HS-5 (cell line): Measurements from ENCODE around the gene CGRRF1.

Experiments
- DNase-seq: peaks from one replicate; pipeline ENCODE4 v3.0.0-alpha.2; 2012; ENCODE audit warnings: low read depth

CGRRF1 gene

DNA sequence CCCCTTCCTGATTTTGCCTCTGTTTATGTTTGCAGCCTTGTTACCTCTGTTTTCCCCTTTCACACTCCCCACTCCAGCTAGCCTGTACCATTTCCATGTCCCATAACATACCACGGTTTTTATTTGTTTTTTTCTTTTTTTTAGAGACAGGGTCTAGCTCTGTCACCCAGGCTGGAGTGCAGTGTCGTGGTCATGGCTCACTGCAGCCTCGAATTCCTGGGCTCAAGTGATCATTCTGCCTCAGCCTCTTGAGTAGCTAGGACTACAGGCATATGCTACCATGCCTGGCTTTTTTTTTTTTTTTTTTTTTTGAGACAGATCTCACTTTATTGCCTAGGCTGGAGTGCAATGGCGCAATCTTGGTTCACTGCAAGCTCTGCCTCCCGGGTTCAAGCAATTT, 38.8 kb downstream of the CGRRF1 start:
- DNase-seq: no peak

DNA sequence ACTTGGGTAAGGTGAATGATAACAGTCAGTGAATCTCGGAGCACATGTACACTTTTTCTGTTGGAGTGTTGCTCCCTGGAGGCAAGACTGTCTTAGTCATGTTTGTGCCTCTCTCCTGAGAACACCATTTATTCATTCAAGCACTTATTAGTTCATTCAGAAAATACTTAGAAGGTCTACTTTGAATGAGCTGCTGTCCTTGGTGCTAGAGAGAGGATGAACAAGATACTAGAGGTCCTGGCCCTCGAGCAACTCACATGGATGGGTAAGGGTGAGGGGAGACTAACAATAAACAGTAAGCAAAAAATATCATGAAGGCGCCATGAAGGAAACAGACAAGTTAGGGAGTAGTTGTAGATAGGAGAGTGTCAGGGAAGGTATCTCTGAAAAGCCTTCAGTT, 40.2 kb downstream of the CGRRF1 start:
- no peak for DNase-seq

DNA sequence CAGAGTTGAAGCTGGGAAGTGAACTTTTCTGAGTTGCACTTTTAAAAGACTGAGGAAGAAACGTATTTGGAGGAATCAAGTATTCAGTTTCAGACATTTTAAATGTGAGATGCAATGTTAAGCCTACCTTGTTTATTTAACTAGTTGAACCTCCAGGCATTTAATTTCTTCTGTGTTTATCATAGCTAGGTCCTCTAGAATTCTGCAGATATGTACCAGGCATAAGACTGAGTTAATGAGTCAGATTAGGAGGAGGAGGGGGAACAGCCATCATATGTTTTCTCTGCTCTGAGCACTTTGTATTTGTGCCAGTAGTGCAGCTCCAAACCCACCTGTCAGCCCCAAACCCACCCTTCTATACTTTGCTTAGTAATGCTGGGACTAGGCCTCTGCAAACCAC, 40.8 kb downstream of the CGRRF1 start:
- no peak for DNase-seq

DNA sequence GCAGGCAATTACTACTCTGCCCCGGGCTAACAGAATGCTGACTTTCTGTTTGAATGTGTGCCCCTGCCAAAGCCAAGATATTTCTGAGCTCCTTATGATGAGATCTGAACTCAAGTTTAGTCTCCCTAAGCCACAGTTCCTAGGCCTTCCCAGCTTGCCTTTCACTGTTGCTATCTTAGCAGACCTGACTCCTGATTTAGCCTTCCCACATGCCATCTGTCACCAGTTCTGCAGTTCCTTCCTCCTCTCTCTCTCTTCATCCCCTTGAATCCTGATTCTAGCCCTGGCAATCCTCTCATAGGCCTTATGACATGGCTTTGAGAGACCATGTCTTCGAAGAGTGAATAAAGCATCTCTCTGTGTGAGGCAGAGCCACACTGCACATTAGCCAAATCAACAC, 44.7 kb downstream of the CGRRF1 start:
- DNase-seq: no peak

DNA sequence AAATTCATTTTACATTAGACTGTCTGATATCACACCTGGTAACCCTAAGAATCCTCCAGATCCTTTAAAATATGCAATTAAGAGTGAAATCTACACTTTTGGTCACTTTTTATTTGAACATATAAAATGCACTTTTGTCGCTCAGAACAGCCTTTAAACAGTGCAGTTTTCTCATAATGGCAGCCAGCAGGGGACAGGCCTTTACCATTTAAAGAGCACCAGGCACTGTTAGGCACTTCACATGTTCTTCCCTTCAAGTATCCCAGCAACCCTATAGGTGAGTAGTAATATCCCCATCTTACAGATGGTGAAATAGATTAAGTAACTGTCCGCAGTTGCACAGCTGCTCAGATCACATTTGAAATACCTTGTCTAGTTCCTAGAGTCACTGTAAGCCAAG, 45.9 kb downstream of the CGRRF1 start:
- DNase-seq: no peak

DNA sequence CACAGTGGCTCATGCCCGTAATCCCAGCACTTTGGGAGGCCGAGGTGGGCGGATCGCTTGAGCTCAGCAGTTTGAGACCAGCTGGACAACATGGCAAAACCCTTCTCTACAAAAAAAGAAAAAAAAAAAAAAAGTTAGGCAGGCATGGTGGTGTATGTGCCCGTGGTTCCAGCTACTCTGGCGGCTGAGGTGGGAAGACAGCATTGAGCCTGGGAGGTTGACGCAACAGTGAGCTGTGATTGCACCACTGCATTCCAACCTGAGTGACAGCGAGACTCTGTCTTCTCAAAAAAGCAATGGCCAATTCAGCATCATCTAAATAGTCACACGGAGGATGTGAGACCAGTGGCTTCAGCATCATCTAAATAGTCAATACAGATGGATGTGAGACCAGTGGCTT, 46.8 kb downstream of the CGRRF1 start:
- DNase-seq: no peak

DNA sequence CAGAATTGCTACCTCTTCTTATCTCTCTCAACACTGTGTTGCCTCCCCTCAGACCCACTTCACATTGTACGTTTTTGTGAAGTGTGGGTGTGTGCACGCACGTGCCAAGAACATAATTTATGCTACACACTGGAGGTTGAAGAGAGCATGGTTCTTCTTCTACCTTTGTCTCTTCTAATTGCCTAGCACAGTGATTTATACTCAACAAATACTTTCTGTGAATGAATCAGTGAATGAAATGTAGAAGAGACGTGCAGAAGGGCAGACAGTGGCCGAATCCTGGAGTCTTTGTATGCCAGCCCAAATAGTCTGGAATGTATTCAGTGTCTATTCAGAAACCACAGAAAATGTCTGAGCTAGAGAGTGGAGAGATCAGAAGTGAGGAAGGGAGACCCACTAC, 52.6 kb downstream of the CGRRF1 start:
- DNase-seq: no peak

DNA sequence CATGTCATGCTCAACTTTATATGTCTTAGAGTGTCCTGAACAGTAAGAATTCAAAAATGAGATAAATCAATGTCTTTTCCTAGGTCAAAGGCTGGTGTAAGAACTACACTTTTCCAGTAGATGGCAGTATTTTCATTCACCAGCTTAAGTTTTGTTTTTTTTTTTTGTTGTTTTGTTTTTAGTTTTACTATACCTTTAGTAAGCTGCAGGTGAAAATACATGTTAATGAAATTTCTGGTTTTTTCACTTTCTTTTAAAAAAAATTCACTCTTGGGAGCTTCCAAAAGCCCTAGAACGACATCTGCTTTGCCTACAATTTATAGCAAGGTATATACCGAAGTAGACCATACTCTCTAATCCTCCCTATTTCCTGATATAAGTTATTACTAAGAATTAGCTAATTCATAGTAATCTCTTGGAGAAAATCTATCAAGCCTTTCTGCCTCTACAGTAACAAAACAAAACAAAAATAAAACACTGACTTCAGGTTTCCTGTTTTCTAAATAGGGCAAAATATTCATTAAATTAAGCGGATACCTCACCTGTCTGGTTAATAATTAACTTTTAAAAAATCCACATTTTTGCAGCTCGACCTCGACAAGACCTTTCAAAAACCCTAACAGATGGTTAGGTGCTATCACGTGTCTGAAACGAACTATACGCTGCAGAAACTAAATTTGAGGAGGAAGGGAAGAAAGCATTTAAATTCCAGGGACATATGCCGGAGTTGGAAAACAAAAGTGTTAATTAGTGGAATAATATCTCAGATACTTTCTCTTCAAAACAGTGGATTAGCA, 54.6 kb downstream of the CGRRF1 start:
- DNase-seq: no peak

DNA sequence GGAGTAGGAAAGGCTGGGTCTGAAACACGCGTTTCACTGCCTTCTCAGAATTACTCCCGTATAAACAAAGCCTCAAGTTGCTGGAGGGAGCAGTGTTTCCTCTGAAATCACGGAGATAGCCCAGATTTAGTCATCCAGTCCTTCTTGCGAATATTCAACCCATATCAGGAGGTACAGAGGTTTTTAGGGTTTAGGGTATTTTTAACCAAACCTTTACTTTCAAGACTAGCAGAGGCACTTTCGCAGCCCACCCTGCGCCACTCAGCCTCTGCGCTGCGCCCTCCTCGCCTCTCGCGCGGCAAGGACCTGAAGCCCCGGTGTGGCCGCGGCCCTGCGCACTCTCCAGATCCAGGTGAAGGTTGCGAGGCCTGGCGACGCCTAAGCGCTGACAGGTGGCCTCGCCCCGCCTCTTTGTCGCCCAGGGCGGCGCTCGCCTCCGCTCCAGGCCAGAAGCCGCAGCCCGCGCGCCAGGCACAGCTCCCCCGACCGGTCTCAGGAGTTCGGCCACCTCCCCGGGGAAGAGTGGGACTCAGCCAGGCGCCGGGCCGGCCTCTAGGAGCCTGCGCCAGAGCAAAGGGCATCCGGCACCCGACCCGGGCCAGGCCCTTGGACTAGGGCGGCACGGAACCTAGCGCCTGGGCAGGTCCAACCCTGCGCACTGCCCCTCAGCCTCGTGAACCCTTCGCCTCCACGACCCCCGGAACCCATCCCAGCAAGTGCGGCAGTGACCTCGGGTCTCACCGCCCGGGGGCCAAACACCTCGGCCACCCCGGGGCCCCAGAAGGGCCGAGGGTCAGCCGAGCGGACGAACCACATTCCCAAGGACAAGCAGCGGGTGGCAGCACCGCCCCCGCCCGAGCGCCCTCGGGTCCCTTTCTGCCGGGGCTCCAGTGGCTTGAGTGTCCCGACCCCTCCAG, 55.4 kb downstream of the CGRRF1 start:
- DNase-seq: no peak

DNA sequence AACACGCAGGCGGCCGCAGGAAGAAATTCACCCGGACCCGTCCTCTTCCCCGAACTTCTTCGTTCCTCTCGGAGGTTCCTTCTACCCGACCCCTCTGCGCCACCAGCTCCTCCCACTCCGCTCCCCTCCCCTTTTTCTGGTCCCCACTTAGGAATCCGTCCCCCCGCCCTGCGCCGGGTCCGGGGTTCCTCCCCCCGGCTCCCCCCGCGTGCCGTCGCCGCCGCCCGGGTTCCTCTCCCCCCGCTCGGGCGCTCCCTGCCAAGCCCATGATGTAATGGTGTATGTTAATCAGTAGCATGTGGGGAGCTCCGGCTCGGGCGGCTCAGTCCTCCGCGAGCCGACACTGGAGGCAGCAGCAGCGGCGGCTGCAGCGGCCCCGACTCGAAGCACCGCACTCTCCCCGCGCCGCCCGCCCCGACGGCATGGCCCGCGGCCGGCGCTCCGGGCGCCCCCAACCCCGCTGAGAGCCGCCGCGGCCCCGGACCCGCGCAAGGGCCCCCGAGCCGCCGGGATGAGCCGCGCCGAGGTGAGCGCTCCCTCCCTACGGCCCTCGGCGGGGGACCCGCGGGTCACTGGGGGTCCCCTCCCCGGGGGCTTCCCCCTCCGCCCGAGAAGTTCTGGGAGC, 56.2 kb downstream of the CGRRF1 start:
- no peak for DNase-seq

DNA sequence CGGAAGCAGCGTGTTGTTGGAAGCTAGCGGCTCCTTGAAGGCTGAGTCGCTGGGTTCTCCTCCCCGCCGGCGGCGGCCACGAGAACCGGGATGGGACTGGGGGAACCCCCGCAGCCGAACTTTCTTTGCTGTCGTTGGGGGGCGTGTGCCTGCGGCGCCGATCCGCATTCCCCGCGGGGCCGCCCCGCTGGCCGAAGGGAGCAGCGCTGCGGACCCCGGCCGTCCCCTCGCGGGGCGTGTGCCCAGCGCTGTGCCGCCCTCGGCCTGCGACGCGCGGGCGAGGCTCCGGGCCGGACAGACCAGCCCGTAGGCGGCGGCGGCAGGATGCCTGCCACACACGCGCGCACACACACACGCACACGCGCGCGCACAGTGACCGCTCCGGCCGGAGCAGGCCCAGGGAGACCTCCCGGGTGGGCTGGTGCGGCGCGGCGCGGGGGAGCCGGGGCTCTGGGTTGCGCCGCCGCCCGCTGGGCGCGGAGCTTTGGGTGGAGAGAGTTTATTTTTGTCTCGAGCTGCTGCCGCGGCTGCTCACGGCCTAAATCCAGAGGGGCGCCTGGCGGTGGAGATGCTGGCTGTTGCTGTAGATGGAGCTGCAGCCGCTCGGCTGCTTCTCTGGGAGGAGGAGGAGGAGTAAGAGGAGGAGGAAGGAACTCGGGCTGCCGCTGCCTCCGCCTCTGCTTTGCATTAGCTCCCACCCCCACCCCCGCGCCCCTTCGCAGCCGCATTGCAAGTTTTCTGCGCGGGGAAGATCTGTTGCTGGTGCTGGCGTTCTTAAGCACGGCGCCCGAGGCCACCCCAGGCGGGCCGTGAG, 56.9 kb downstream of the CGRRF1 start, which contains the start of gene SAMD4A:
TSS of gene SAMD4A (plus strand) at position 719 of the 814 bp plus-strand sequence. CDS start 789 bp downstream, outside the sequence.
- DNase-seq: no peak

DNA sequence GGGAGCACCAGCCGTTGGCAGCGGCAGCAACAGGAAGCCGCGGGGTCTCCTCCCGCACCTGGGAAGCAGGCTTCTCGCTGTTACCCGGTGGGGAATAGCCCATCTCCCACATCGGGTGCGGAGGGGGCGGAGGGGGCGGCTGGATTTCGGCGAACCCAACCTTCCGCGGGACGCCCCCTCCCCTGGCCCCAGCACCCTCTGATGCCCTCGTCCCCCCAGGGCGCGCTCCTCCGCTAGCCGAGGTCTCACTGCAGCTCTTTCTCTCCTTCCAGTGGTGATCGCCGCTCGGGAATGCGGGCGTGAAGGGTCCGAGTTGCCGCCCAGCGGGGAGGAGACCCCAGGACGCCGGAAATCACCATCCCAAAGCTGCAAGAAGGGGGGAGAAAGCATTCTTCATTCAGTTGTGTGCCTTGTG, 57.5 kb downstream of the CGRRF1 start:
- no peak for DNase-seq

DNA sequence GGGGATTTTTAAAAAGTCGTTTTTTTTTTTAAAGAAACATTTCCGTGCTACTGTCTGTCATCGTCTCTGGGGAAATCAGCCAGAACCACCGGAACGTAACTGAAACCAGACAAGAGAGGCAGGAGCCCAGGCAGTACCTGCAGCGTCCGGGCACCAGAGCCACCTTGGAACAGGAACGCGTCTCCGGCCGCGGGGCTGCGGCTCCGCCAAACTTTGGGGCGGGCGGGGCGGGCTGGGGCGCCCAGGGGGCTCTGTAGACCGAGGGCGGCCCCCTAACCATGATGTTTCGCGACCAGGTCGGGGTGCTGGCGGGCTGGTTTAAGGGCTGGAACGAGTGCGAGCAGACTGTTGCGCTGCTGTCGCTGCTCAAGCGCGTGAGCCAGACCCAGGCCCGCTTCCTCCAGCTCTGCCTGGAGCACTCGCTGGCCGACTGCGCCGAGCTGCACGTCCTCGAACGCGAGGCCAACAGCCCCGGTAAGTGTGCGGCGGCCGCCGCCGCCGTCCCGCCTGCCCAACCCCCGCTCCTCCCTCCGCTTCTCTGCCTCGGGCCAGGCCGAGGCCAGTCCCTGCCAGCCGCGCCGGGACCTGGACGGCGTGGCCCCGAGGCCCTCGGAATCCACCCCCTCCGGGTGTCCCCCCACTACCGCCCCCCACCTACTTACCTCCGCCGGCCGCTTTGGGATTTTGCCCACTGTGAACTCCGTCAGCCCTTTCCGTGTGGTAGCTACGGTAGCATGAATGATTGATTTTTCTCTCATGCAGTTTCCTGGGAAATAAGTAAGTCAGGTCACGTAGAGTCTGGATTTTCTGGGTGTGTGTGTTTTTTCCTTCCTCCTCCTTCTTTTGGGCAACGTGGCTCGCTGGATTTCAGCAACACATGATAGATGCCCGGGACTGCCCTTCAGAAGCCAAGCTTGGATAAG, 58.2 kb downstream of the CGRRF1 start:
- DNase-seq: no peak

DNA sequence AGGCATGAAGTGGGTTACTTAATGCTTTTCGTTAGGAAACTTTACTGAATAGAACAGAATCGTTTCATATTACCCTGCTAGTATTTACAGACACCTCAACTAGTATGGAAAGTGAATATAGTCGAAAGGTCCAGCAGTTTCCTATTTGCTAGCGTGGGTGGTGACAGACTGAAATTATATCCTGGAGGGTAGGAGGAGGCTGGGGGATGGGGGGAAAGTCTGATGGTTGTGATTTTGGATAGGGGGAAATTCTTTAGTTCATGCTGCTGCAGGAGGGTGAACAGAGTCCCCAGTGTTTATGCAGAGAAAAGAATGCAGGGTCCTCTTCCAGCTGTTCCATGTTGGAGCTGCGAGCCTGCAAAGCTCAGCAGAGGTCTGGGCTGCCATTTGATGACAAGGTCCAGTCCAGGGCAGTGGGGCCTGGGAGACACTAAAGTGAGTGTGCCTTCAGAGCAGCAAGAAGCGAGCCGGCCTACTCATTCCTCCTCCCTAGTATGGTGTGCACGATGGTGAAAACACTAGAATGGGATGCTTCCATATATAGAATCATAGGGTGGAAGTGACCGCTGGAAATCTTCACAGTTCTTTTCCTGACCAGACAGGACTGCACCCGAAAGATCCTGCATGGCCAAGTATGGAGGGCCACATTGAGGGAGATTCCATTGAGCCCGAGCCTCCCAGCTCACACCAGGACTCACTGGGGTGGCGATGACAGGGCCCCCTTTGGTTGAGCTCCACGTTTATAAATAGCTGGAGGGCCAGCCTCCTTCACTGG, 59.3 kb downstream of the CGRRF1 start:
- DNase-seq: no peak

DNA sequence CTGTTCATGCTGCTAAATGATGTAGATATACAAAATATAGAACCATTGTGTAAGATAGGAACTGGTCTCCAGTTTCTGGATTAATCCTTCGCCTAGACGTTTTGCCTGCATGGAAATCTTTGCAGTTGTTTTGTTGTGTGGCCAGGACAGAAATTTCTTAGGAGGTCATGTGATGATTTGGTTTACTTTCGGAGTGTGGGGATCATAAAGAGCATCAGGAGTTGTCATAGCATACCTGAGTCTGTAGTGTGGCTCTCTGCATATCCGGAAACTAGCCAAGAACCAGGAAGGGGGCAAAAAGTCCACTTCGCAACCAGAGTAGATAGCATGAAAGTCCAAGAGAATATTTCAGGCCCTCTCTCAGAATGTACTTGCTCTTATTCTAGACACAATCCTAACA, 60.3 kb downstream of the CGRRF1 start:
- DNase-seq: no peak

DNA sequence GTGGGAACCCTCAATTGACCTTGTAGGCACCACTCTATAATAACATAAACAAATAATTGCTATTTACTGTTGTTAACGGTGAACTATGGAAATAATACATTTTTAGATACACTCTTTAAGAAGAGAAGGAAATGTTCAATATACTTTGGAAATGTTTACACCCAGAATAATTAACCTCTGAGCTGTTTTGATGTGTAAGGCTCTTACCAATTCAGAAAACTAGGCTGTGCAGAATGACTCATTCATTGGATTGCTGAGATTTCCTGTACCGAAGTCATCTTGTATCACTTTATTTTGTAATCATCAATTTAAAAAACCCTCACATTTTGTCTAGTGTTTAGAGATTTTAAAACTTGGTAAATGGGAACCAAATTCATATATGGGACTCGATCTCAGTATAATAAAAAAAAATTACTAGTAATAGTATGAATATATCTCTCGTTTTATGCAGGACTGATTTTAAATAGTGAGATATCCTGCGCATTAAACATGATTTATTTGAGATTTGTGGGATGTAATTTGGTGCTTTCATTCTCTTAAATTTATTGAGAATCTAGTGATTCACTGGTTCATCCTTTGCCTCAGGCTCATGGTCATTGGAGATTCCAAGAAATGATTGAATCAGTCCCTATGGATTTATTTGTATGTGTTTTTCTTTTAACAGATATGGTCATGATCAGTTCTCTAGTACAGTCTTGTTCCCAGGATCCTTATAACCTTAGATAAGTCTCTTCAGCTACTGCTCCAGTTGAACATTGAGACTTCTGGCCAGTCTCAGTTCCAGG, 61.1 kb downstream of the CGRRF1 start:
- peak; percentile 88 for DNase-seq

DNA sequence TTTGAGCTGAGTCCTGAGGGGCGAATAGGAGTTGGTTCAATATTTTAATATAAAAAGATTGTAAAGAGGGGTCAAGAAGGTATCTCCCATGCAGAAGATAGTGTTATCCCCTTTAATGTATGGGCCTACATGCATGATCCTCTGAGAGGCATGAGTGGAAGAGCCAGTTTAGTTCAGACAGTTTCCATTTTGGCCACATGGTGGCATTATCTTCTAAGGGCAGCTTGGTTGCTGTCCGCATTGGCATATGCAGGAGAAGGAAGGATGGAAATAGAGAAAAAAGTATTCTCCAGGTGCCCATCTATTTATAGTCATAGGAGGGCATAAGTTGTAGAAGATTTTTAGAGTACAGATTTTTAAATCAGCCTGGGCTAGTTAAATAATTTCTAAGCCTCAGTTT, 62.6 kb downstream of the CGRRF1 start:
- DNase-seq: no peak

DNA sequence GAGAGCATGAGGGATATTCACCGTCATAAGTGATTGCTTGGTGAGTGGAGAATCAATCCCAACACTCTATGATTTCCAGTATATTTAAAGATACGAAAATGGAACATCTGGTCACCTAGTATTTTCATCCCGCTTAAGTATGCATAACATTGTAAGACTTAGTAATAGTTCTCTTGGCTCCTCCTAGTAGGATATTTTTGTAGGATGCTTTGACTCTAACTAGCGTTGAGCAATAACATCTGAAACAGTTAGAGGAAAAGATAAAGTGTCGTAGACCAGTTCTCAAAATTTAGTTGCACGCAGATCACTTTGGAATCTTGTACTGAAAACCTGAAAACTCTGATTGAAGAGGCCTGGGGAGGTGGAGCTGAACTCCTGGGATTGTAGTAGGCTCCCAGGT, 64.8 kb downstream of the CGRRF1 start:
- DNase-seq: no peak

DNA sequence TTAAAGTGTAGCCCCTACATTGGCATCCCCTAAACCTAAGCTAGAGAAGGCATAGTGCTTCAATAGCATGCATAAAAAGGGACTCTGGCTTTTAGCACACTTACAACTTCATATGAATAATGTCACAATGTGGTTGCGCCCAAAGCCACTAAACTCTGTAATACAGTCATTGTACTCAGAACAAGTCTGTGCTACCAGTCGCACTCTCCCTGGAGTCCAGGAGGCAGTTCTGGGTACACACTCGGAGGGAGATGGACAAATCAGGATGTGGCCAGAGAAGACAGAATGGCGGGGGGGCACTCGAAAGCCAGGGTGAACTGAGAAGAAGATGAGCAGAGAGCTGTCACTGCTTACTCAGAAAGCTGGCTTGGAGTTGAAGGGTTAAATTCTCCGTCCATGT, 67.8 kb downstream of the CGRRF1 start:
- no peak for DNase-seq
